SK-N-MC (cell line): Measurements from ENCODE around the gene CCDC74A.
"Not testable (repeated sequence)": the region's sequence is repeated elsewhere in the genome, so short reads cannot be mapped to it uniquely, and the experiment has no call there.

Experiments
- DNase-seq: peaks from one replicate; pipeline ENCODE4 v3.0.0-alpha.2; 2011; ENCODE audit warnings: low read depth, low spot score
- H3K27ac ChIP-seq: fragments of 200-600 bp; sonication (generic); 2 replicates; pipeline ENCODE4 v1.5.1; 2016; ENCODE audit warnings: mixed run types
- H3K36me3 ChIP-seq: fragments of 200-600 bp; sonication (generic); 2 replicates; pipeline ENCODE4 v1.6.1; 2017; ENCODE audit warnings: antibody characterized with exemption, low read length, mixed read lengths; ENCODE audit not compliant: insufficient read depth
- H3K4me3 ChIP-seq: fragments of 200-600 bp; sonication (generic); 2 replicates; pipeline ENCODE4 v1.5.1; 2016
- H3K9ac ChIP-seq: fragments of 200-600 bp; sonication (generic); 2 replicates; pipeline ENCODE4 v1.8.0; 2017; ENCODE audit warnings: mixed run types, mixed read lengths; ENCODE audit not compliant: insufficient read length
- H3K9me3 ChIP-seq: fragments of 200-600 bp; sonication (generic); 2 replicates; pipeline ENCODE4 v1.6.1; 2017; ENCODE audit warnings: low read depth, mild to moderate bottlenecking, antibody characterized with exemption, low read length, moderate library complexity, mixed read lengths

CCDC74A gene

GRCh38 chr2:131527131-131528001 is at the start of gene CCDC74A:
Gene CCDC74A, plus strand, starts transcription at chr2:131527888. Its CDS starts 83 bp downstream, at chr2:131527971.
- not testable (repeated sequence) for H3K36me3 ChIP-seq, H3K9me3 ChIP-seq, H3K27ac ChIP-seq, H3K9ac ChIP-seq, DNase-seq
- H3K4me3 ChIP-seq: peak within 1 kb of the TSS; percentile 72

- not testable (repeated sequence) for H3K36me3 ChIP-seq, H3K9me3 ChIP-seq, H3K27ac ChIP-seq, H3K4me3 ChIP-seq, H3K9ac ChIP-seq, DNase-seq
Observed at GRCh38 chr2:131478074-131478849, 49.4 kb upstream of the CCDC74A start.

GRCh38 chr2:131478850-131479461 is 48.7 kb upstream of the CCDC74A start:
- not testable (repeated sequence) for H3K9me3 ChIP-seq, H3K27ac ChIP-seq, H3K9ac ChIP-seq, H3K36me3 ChIP-seq, H3K4me3 ChIP-seq, DNase-seq

DNA sequence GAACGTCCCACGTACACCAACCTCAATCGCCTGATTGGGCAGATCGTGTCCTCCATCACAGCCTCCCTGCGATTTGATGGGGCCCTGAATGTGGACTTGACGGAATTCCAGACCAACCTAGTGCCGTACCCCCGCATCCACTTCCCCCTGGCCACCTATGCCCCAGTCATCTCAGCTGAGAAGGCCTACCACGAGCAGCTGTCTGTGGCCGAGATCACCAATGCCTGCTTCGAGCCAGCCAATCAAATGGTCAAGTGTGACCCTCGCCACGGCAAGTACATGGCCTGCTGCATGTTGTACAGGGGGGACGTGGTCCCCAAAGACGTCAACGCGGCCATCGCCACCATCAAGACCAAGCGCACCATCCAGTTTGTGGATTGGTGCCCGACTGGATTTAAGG is 47.3 kb upstream of the CCDC74A start:
- H3K27ac ChIP-seq, DNase-seq, H3K9me3 ChIP-seq, H3K36me3 ChIP-seq, H3K4me3 ChIP-seq, H3K9ac ChIP-seq: not testable (repeated sequence)

DNA sequence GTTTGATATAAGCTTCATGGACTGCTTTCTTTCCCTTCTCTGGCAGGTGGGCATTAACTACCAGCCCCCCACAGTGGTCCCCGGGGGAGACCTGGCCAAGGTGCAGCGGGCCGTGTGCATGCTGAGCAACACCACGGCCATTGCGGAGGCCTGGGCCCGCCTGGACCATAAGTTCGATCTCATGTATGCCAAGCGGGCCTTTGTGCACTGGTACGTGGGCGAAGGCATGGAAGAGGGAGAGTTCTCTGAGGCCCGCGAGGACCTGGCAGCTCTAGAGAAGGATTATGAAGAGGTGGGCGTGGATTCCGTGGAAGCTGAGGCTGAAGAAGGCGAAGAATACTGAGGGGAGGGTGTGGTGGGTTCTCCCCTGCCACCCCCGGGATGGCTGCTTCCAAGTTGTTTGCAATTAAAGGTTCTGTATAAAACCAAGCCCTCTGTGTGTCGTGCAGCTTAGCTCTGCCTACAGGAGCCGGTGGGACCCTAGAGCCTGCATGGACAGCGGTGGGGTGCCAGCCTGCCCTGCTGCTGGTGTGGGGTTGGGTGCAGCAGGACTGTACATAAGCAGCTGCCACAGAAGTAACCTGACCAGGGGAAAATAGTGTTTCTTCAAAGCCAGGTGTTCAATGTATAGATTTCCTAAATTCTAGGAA is 45.1 kb upstream of the CCDC74A start:
- H3K27ac ChIP-seq, H3K9me3 ChIP-seq, H3K9ac ChIP-seq, H3K36me3 ChIP-seq, H3K4me3 ChIP-seq, DNase-seq: not testable (repeated sequence)

- not testable (repeated sequence) for H3K27ac ChIP-seq, DNase-seq, H3K4me3 ChIP-seq, H3K9me3 ChIP-seq, H3K36me3 ChIP-seq, H3K9ac ChIP-seq
Observed at GRCh38 chr2:131483981-131484820, 43.5 kb upstream of the CCDC74A start.

- not testable (repeated sequence) for H3K9ac ChIP-seq, H3K27ac ChIP-seq, H3K36me3 ChIP-seq, H3K9me3 ChIP-seq, DNase-seq, H3K4me3 ChIP-seq
Observed at GRCh38 chr2:131484906-131485460, 42.7 kb upstream of the CCDC74A start.

DNA sequence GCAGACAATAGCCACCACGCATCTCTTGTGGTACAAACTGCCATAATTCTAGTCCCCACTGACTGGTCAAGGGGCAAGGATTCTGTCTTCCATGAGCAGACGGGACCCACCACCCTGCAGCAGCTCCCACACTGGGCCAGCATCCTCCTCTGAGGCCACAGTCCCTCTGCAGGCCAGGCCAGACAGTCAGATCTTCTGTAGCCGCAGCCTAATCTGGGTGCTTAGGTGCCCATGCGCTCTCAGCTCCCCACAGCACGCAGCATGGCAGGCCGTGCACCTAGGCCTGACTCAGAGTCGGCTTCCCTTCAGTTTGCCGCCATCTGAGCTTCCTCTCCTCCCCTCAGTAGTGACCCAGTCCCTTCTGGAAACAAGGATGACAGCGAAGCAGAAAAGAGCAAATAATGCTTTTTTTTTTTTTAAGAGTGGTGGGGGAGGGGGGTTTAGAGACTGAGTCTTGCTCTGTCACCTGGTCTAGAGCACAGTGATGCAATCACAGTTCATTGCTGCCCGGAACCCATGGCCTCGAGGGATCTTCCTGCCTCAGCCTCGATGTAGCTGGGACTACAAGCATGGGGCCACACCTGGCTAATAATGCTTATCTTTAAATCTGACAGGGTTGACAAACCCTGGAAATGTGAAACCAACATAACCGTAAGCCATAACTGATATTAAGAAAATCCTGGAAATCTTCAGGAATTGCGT is 41.3 kb upstream of the CCDC74A start:
- DNase-seq, H3K36me3 ChIP-seq: not testable (repeated sequence)

More for the DNA sequence above, 41.3 kb upstream of the CCDC74A start:
- not testable (repeated sequence) for H3K4me3 ChIP-seq, H3K27ac ChIP-seq, H3K9ac ChIP-seq, H3K9me3 ChIP-seq
